Dermis microvascular lymphatic vessel endothelial cell (primary cell): ENCODE measurements around the gene LDHD. TPM values are rescaled to one million over a fixed set of nuclear protein-coding genes. Genes with fewer than 3 reads are reported as not detected.

Experiments
- DNase-seq, 2 donors: peaks; one replicate each; pipeline versions ENCODE4 v3.0.0 to v3.0.0-alpha.2; 2010; ENCODE audit warnings: low read depth in 2 of 2
- total RNA-seq: library from RNA; depleted of rRNA; stranded (reverse); fragments of >200 nt; gene quantifications from 2 replicates; pipeline ENCODE4 v1.2.1, GENCODE V29; 2014

LDHD gene
- 0.39 and 1.0 TPM in 2 replicates for total RNA-seq

GRCh38 chr16:75116081-75116910, at the start of gene LDHD:
LDHD (minus strand) TSS chr16:75116780; CDS start chr16:75116720, 60 bp downstream.
- peak; percentile 26 to 76 for DNase-seq

- DNase-seq, result no peak
Observed at GRCh38 chr16:75160386-75160785, 43.8 kb upstream of the LDHD start.

- DNase-seq, result no peak
Observed at GRCh38 chr16:75152635-75153034, 36.1 kb upstream of the LDHD start.

GRCh38 chr16:75151798-75152197, 35.2 kb upstream of the LDHD start:
- DNase-seq, result no peak

- peak; percentile 69 to 92 for DNase-seq
Observed at GRCh38 chr16:75148311-75149195, 32.0 kb upstream of the LDHD start, which contains the start of gene ZFP1. ZFP1 (plus strand) TSS chr16:75148524; CDS start chr16:75152952, 4,428 bp downstream.

- DNase-seq, result no peak
Observed at GRCh38 chr16:75147968-75148310, 31.4 kb upstream of the LDHD start.

GRCh38 chr16:75143941-75144340, 27.4 kb upstream of the LDHD start:
- DNase-seq, result no peak

GRCh38 chr16:75139498-75139897, 22.9 kb upstream of the LDHD start:
- DNase-seq, result no peak

GRCh38 chr16:75138636-75139035, 22.1 kb upstream of the LDHD start:
- peak in 1 of 2 donors; percentile 54 for DNase-seq

- no peak for DNase-seq
Observed at GRCh38 chr16:75138233-75138632, 21.7 kb upstream of the LDHD start.

- DNase-seq, result no peak
Observed at GRCh38 chr16:75131081-75131480, 14.5 kb upstream of the LDHD start.

- DNase-seq, result no peak
Observed at GRCh38 chr16:75130150-75130771, 13.7 kb upstream of the LDHD start.

- peak in 1 of 2 donors; percentile 54 for DNase-seq
Observed at GRCh38 chr16:75129421-75130149, 13.0 kb upstream of the LDHD start.

- no peak for DNase-seq
Observed at GRCh38 chr16:75127713-75128415, 11.3 kb upstream of the LDHD start.

GRCh38 chr16:75122609-75123008, 6.0 kb upstream of the LDHD start:
- DNase-seq, result no peak

- no peak for DNase-seq
Observed at GRCh38 chr16:75121949-75122568, 5.5 kb upstream of the LDHD start.

GRCh38 chr16:75120253-75120652, 3.7 kb upstream of the LDHD start:
- DNase-seq, result no peak

GRCh38 chr16:75118943-75119539, 2.5 kb upstream of the LDHD start:
- no peak for DNase-seq

GRCh38 chr16:75116911-75117245, 298 bp upstream of the LDHD start:
- no peak for DNase-seq
